ENCODE measurements around the gene CENPM.
A peak's percentile ranks its signal among the peaks of the same experiment; 100 is the strongest.
"Not testable (repeated sequence)": the region's sequence is repeated elsewhere in the genome, so short reads cannot be mapped to it uniquely, and the experiment has no call there.

The CENPM gene

DNA sequence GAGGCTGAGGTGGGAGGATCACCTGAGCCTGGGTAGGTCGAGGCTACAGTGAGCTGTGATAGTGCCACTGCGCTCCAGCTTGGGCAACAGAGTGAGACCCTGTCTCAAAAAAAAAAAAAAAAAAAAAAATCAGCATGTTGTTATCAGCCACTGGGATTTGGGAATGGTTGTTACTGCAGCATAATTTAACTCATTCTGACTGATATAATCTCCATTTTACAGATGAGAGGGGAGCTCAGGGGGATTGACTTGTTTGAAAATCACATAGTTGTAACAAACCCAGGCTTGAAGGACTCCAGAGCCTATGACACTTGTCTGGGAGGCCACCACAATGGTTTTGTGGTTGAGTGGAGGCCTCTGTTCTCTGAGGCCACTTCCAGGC is 19.3 kb upstream of the CENPM start:
- DNase-seq = no peak

DNA sequence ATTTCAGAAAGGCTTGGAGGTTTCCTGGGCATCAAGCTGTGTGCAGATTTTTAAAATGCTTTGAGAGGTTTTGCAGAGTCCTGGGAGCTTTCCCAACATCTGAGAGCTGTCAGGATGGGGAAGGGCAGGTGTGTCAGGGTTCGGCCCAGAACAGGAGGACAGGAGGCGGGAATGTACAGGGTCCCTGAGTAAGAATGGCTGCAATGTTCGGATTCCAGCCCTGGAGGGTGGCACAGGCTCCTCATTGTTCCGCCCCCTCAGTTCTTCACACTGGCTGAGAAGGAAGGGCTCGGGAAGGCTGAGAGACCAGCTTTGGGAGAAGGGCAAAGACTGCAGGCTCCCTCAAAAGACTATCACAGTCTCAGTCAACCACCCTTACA is 17.1 kb upstream of the CENPM start:
- DNase-seq = no peak

DNA sequence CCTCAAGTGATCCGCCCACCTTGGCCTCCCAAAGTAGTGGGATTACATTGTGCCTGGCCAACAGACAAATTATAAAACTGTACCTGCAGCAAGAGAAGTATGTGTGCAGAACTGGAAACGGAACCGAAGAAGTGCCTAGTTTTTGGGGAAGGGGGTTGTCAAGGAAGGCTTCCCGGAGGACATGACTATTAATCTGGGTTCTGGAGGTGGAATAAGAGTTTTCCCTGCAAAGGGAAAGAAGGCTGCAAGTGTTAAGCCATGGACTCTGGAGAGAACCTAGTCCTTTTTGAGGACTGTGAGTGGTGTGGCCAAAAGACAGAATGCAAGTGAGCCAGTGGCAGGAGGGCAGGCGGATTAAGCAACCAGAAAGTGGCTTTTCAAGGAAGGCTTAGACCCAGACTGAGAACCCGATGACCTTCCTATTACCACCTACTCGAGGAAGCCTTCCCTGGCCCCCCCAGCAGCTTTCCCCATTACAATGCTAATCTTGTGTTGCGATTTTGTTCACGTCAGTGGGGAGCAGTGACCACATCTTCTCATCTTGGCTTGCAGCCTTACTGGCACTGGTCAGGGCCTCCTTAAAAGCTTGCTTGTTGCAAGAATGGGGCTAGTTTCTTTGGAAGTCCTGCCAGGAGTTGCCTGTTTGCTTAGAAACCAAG is 16.6 kb upstream of the CENPM start:
- no peak for DNase-seq

DNA sequence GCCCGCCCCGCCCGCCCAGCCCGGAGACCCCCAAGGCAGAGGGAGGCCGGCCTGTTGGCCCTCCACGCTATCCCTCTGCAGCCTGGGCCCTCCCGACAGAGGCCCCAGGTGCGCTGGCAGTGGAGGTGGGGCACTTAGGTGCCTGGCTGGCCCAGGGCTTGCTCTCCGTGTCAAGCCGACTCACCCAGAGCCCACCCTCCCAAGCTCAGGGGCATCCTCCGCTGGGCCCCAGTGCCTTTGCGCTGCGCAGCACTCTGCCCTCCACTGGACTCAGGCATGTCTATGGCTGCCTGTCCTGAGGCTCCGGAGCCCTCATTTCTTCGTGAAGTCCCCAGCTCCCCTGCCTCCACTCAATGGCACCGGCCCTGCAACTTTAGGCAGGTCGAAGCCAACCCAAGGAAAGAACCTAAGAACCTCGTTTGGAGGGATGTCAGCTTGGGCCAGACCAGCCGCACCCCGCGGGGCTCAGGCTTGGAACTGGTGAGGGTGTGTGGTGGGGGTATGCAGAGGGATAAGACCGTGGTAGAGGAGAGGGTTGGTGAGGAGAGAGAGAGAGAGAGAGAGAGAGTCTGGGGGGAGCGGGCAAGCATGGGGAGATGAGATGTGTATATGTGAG is 11.1 kb upstream of the CENPM start:
- no peak for DNase-seq

DNA sequence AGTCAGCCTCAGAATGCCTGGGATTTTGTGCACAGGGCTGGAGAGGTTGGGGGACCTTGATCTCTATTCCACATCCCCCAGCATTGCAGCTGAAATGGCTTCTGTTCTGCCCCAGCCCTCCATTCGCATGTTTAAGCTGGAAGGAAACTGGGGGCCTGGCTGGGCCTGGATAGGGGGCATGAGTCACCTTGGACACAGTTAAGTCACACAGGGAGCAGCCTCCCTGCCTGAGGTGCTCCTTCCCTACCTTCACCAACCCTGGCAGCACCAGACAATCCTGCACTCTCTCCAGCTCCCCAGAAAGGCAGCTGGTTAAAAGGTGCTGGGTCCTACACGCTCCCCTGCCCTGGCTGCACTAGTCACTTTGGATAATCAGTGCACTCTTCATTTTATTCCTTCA is 5.8 kb upstream of the CENPM start:
- no peak for DNase-seq

DNA sequence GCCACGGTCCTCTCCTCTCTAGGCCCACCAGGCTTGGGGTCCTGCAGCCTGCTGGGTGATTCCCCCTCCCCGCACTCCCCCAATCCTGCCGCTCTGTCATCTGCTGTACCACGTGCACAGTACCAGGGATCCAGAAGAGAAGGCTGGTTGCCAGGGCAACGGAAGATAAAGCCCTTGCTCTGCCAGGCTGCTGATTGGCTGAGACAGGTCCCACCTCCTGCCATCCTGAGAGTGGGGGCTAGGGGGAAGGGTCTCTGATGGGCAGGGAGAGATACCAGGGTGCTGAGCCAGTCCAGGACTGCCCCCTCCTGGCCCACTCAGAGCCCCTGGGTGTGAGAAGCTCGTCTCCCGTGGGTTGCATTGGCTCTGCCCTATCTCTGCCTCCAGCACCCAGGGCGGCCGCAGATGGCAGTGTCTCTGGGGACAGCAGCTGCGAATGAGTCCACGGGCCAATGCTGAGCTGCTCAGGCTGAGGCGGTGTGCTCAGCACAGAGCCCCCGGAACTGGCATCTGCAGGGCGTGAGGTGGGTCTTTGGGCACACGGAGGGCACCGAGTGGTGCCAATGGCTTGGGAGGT is 5.0 kb upstream of the CENPM start, which contains the start of gene SMIM45:
TSS of gene SMIM45 (plus strand) at position 253 of the 577 bp plus-strand sequence.
- DNase-seq = no peak

DNA sequence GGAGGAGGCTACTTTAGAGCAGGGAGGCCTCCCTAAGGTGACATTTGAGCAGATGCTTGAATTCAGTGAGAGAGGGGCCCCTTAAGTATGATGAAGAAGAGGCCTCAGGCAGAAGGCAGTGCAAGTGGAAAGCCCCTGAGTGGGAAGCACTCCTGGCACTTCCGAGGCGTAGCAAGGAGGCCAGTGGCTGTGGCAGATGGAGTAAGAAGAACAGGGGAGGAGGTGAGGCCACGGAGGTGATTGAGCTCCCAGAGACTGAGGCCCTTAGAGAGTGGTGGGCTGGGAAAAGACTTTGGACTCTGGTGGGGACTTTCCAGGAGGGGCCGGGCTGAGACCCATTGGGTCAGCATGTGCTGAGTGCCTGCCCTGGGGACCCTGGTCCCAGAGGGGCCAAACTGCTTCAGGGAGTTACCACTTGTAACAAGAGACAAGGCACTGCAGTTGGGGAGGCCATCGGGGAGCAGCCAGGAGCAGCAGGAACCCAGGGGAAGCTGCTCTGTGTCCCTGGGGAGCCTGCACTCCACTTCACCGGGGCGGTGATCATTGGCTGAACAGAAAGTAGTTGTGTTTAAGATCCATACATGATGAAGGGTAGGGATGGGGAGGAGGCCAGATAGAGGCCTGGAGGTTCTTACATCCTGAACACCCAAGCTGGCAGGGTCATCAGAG is 2.5 kb upstream of the CENPM start:
- no peak for DNase-seq

DNA sequence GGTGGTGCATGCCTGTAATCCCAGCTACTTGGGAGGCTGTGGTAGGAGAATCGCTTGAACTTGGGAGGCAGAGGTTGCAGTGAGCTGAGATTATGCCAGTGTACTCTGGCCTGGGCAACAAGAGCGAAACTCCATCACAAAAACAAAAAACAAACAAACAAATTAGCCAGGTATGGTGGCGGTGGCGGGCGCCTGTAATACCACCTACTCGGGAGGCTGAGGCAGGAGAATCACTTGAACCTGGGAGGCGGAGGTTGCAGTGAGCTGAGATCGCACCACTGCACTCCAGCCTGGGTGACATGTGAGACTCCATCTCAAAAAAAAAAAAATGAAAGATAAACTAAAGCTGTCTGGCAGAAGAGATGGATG is 2.0 kb upstream of the CENPM start:
- DNase-seq = not testable (repeated sequence)

DNA sequence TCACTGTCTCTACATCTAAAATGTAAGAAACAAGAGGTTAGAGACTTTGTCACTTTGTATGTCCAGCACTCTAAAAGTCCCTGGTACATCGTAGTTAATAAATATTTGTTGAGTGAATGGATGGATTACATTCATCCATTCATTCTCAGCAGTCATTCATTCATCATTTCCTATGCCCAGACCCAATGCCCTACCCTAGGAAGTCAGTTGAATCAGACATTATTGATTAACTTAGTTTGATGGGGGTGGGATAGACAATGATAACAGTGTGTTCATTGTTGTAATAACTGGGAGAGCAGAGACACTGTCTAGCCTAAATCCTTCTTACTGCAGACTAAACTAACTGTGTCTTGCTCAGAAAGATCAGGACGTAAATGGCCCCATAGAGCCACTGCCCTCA is 1.2 kb upstream of the CENPM start:
- no peak for DNase-seq

DNA sequence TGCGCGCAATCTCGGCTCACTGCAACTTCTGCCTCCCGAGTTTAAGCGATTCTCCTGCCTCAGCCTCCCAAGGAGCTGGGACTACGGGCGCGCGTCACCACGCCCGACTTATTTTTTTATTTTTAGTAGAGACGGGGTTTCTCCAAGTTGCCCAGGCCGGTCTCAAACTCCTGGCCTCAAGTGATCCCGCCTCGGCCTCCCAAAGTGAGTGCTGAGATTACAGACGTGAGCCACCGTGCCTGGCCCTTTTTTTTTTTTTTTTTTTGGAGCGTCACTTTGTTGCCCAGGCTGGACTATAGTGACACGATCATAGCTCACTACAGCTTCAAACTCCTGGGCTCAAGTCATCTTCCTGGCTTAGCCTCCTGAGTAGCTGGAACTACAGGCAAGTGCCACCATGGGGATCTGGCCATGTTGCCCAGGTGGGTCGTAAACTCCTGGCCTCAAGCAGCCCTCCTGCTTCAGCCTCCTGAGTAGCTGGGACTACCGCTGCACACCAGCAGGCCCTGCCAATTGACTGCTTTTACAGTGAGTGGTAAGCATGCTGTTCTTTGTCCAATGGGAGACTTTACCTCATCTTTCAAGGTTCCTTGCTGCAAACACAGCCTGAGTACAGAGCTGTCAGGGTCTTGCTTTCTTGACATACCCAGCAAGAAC is 600 bp upstream of the CENPM start:
- no peak for DNase-seq

DNA sequence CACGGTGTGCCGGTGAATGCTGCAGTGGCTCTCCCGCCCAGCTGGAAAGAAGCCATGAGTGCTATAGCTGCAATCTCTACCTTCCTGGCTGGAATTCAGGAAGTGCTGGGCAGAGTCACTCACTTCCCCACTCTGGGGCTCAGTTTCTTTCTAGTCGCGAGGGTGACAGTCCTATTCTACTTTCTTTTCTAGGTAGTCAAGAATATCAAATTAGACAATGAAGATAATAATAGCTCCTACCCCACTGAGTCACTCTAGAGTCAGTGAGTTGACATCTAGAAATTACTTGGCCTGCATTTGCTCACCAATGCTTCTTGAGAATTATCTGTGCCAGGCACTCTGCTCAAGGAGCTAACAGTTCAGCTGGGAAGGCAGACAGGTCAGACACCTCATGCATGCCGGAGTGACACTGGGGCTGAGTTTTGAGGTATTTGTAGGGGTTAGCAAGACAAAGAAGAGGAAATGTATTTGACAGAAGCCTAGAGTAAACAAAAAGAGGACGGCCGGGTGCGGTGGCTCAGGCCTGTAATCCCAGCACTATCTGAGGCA is 3.2 kb downstream of the CENPM start:
- peak; percentile 8 for DNase-seq

DNA sequence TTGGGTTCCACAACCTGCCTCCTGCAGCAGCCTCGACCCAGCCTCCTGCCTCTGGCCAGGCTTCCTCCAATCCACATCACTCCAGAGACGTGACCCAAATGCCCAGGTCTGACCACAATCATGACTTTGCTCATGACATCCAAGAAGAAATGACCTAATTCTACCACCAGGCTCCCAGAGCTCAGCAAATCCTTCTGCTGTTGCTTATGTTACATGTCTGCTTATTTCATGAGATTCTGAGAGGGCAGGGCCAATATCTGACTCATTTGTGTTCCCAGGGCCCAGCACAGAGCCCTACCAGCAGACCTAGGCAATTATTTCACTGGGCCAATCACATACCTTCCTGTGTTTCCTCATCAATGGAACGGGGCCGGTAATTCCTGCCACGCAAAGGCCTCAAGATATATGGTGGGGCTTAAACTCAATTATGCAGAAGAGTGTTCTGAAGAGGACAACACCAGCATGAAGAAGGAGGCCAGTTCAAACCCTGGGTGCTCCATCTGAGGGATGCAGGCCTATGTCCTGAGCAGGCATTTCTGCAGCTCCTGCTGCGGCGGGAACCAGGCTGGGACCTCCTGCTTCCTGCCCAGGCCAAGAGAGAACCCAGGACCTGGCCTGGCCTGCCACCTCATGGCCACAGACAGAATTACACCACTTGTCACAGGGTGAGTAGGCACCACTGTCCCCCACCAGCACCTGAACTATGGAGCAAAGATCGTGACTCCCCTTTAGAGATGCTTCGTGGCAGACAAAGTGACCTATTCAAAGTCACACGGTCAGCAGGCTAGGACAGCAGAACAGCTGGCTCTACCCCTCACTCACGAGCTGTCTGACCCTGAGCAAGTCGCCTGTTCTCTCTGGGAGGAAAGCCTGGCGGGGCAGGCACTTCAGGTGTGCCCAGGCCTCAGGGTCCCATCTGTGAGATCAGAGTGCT is 5.9 kb downstream of the CENPM start:
- peak; percentile 94 for DNase-seq

DNA sequence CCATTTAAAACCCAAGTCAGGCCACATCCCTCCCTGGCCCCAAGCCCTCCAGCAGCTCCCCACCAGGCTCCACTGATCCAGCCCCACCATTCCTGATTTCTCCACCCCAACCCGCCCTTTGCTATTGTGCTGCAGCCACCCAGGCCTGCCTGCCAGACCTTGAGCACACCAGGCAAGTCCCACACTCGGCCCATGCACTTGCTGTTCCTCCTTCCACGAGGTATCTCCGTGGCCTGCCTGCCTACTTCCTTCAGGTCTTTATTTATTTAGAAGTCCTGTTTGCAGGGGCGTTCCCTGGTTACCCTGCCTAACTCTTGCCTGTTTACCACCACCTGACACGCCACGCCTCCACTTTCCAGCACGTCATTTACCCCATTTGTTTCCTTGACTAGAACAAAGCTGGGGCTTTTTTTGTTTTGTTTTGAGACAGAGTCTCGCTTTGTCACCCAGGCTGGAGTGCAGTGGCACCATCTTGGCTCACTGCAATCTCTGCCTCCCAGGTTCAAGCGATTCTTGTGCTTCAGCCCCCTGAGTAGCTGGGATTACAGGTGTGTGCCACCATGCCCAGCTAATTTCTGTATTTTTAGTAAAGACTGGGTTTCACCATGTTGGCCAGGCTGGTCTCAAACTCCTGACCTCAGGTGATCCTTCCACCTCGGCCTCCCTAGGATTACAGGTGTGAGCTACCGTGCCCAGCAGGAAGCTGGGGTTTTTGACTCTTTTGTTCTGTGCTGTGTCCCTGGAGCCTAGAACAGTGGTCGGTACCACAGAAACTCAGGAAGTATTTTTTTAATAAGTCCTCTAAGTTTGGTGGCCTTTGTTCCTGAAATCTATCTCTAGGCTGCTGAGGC is 6.7 kb downstream of the CENPM start:
- no peak for DNase-seq

DNA sequence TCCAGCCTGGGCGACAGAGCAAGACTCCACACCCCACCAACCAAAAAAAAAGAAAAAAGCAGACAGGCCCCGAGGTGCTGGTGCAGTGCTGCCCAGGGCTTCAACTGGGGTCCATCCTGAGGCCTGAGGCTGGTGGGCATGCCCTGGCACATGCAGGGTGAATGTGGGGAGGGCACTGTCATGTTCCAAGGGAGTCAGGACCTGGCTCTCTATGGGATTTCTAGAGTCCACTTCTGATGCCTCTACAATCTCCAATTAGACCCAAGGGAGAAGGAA is 10.1 kb downstream of the CENPM start:
- no peak for DNase-seq

DNA sequence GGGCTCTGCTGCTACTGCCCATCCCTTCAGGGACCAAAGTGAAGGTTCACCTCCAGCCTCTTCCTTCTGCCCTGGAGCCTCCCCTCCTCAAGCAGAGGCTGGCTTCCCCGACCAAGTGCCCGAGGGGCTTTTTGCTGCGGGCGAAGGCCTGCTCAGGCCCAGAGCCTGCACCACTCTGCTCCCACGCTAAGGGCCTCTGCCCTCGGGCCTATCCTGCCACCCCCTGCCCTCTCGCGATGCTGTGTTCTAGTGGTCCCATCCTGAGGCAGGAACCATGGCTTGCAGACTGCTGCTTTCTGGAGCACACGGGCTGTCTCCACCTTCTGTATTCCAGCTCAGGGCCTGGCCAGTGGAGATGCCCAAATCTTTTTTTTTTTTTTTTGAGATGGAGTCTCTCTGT is 11.4 kb downstream of the CENPM start:
- DNase-seq = no peak

DNA sequence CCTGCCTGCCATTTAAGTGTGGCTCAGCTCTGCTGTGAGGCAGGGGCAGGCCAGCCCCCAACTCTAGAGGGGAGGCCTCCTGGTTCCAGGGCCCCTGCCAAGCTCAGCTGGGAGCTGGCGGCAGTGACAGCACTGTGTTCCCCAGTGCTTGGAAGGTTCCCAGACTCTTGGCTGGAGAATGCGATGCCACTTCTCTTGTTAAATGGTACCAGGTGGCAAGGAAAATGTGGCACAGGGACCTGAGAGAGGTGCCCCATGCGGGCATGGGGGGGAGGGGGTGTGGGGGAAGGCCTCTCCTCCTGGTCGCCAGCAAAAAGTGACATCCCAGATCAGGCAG is 12.0 kb downstream of the CENPM start:
- no peak for DNase-seq

DNA sequence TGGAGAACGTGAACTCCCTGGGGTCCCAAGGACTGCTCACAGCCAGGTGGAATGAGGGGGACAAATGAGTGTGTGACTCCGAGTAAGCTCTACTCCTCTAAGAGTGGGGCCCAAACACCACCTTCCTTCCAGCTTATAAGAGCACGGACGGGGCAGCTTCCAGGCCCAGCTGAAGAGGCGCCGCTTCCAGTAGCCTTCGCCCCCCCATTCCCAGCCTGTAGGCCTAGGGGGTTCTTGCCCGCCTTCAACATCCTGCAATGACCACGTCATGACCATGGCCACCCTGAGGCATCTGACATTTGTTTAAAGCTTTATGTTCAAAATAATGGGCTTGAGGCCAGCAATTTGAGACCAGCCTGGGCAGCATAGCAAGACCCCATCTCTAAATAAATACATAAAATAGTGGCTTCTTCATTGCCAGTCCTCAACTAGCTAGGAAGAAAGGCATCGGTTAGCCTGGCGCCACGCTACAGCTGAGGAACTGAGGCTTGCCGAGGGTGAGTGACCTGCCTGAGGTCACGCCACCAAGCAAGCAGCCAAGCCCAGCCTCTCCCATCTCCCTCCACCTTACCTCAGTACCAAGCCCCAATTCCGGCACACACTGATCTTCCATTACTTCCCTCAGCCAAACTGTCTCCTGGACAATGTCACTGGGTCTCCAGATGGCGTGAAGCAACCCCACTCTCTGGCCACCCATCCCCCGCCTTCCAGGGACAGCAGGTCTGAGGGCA is 12.5 kb downstream of the CENPM start:
- no peak for DNase-seq

DNA sequence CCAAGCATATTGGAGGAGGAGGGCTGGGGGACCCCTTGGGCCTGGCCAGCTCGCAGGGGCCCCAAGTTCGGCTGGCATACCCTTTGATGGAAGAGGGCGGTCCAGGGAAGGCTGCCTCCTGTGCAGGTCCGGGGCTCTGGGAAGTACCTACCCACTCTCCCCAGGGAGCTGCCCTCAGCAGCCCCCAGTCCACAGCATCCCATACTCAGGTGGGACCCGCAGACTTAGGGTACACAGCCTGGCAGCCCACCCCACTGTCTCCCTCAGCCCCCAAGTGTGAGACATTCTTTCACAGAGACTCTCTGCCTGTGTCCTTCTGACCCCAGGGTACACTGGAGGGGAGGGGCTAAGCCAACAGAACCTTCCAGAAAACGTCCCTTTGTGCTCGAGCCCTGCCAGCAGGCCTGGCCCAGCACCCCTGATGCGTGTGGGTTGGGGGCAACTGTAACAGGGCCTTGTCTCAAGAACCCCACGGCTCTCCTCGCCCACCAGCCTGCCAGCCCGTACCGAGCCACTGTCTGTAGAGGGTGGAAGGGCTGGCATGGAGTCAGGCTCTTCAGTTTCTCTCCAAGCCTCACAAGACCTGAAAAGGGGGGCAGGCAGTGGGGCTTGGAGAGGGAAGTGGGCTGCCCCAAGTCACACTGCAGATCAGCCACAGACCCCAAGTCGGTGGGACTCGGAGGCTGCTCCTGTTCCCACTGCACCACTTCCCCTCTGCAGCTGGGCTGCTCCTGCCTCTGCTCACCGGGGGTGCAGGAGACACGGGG is 13.4 kb downstream of the CENPM start:
- DNase-seq = no peak

DNA sequence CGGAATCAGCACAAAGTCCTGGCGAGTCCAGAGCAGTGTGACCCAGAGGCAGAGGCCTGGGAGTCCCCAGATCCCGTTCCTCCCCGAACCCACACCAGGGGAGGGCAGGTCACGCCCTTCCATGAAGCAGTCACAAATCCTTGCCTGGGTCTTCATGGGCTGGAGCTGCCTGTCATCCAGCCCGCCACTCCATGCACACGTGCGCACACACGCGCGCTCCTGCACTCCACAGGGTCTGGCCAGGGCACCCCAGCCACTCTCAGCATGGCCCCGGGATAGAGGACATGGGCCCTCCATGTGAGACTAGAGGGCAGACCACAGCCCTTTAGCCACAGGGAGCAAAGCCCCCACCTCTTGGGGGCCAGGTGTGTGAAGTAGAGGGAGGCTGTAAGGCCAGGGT is 14.6 kb downstream of the CENPM start:
- DNase-seq = no peak

DNA sequence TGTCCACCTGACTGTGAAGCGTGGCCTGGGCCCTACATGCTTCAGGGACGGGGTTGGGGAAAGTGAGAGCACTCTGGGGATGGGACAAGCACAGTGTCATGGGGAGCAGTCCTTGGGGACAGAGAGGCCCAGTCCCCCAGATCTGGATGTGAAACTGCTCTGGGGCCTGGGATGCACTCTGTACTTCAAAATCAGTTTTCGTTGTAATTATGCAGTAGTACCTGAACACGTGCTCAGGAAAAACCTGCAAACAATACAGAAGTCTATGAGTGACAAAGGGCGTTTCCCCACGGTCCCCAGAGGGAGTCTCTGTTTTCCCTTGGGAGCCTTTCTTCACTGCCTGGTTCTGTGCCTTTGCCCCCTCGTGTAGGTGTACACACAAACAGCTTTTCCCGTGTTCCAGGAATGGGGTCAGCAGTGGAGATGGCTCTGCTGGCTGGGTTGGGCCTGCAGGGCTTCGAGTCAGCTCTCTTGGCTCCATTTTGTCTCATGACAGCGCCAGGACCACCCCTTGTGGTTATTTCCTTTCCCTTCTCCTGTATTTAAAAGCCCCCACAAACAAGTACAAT is 15.2 kb downstream of the CENPM start:
- no peak for DNase-seq

All from HCEC 1CT (cell line).